ENCODE measurements around the gene IL23R.

DNA sequence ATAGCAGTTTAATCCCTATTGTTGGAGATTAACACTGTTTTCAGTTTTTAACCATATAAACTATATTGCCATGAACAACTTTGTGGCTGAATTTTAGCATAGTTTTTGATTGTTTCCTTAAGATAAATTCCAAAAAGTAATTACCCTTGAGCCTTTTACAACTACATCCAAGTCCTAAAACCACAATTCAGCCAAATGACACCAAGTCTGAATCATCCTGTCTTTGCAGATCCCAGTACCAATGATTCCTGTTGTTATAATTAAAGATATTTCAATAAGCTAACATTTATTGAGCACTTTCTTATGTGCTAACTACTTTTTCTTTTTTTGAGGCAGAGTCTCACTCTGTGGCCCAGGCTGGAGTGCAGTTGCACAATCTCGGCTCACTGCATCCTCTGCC is 35.6 kb downstream of the IL23R start:
- TF ChIP-seq POLR2A (IDR thresholded peaks at IDR 0.05; ENCODE audit: insufficient read depth in 1 of 2, low read depth in 2 of 2, low read length in 2 of 2) = no peak
- TF ChIP-seq HNRNPLL (IDR thresholded peaks at IDR 0.05; ENCODE audit: low read depth, low read length, poor library complexity, severe bottlenecking) = no peak
- no peak for TF ChIP-seq SMAD3 (CRISPR knock-in tag; IDR thresholded peaks at IDR 0.05)
- TF ChIP-seq KLF13 (CRISPR knock-in tag; IDR thresholded peaks at IDR 0.05) = no peak
- no peak for TF ChIP-seq MAFF (IDR thresholded peaks at IDR 0.05; ENCODE audit: low read depth, low read length)
- no peak for TF ChIP-seq GABPB1 (CRISPR knock-in tag; IDR thresholded peaks at IDR 0.05)
- no peak for TF ChIP-seq ARID2 (CRISPR knock-in tag; IDR thresholded peaks at IDR 0.05; ENCODE audit: borderline replicate concordance)
- no peak for TF ChIP-seq POLR2AphosphoS5 (IDR thresholded peaks at IDR 0.05; ENCODE audit: low read depth, low read length)
- no peak for TF ChIP-seq ZNF605 (CRISPR knock-in tag; IDR thresholded peaks at IDR 0.05)
- no peak for TF ChIP-seq YEATS2 (CRISPR knock-in tag; IDR thresholded peaks at IDR 0.05; ENCODE audit: borderline replicate concordance)
- no peak for TF ChIP-seq ZNF83 (CRISPR knock-in tag; IDR thresholded peaks at IDR 0.05; ENCODE audit: borderline replicate concordance)
- TF ChIP-seq, protein P1, sequence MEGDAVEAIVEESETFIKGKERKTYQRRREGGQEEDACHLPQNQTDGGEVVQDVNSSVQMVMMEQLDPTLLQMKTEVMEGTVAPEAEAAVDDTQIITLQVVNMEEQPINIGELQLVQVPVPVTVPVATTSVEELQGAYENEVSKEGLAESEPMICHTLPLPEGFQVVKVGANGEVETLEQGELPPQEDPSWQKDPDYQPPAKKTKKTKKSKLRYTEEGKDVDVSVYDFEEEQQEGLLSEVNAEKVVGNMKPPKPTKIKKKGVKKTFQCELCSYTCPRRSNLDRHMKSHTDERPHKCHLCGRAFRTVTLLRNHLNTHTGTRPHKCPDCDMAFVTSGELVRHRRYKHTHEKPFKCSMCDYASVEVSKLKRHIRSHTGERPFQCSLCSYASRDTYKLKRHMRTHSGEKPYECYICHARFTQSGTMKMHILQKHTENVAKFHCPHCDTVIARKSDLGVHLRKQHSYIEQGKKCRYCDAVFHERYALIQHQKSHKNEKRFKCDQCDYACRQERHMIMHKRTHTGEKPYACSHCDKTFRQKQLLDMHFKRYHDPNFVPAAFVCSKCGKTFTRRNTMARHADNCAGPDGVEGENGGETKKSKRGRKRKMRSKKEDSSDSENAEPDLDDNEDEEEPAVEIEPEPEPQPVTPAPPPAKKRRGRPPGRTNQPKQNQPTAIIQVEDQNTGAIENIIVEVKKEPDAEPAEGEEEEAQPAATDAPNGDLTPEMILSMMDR (CRISPR knock-in tag; IDR thresholded peaks at IDR 0.05) = no peak
